ENCODE measurements around the gene BGLAP. TPM values are rescaled to one million over a fixed set of nuclear protein-coding genes. Genes with fewer than 3 reads are reported as not detected.

Gene BGLAP
- total and polyA plus RNA-seq, 9 donors = 1.4 to 4.6 (median 1.9) TPM; not detected in 1

GRCh38 chr1:156249593-156249992 lies 7.6 kb downstream of the BGLAP start:
- Histone ChIP-seq H3K27me3 (no peaks in the 10 kb centered on the region), H3K27ac (no peak overlapping the region), H3K9me3 (no peaks in the 10 kb centered on the region), H3K36me3 (no peaks in the 10 kb centered on the region), H3K4me3 (no peak overlapping the region), H3K4me1 (ENCODE audit: insufficient read depth) (peaks cover 4% of the 10 kb centered on the region)
- DNase-seq = no peak
- TF ChIP-seq POLR2A (IDR thresholded peaks at IDR 0.05) = no peak
- no peak for TF ChIP-seq EP300 (IDR thresholded peaks at IDR 0.05)
- no peak for TF ChIP-seq CTCF (IDR thresholded peaks at IDR 0.05)
- 52 to 68% (median 58%) methylated on average over 5 of the region's 5 CpGs for WGBS, 3 donors
- intact Hi-C loops (cut with DNase I) = loop anchor here in 1 of 4 donors (5.0 kb wide), 1 partner anchor 283 kb away; no protein-coding TSS in a partner anchor

- DNase-seq = no peak
- Histone ChIP-seq H3K4me1 (ENCODE audit: insufficient read depth) (no peaks in the 10 kb centered on the region), H3K9me3 (no peaks in the 10 kb centered on the region), H3K4me3 (no peak overlapping the region), H3K27ac (no peak overlapping the region), H3K27me3 (no peaks in the 10 kb centered on the region), H3K36me3 (no peaks in the 10 kb centered on the region)
- intact Hi-C loops (cut with DNase I) = no loop called here
- TF ChIP-seq CTCF (IDR thresholded peaks at IDR 0.05) = no peak
- no peak for TF ChIP-seq POLR2A (IDR thresholded peaks at IDR 0.05)
- no peak for TF ChIP-seq EP300 (IDR thresholded peaks at IDR 0.05)
- WGBS, 3 donors = 38 to 46% (median 39%) methylated on average over 3 of the region's 3 CpGs
These were observed 9.5 kb downstream of the BGLAP start for GRCh38 chr1:156251527-156251926.

GRCh38 chr1:156253634-156254033 lies 11.7 kb downstream of the BGLAP start:
- Histone ChIP-seq H3K27ac (no peak overlapping the region), H3K9me3 (no peaks in the 10 kb centered on the region)

GRCh38 chr1:156257711-156258110 lies 15.7 kb downstream of the BGLAP start:
- WGBS, 3 donors = 90 to 95% (median 91%) methylated on average over 2 of the region's 2 CpGs
- H3K4me1 ChIP-seq (ENCODE audit: insufficient read depth) = no peaks in the 10 kb centered on the region
- no peak overlapping the region for H3K4me3 ChIP-seq
- H3K9me3 ChIP-seq = no peaks in the 10 kb centered on the region
- no peaks in the 10 kb centered on the region for H3K36me3 ChIP-seq
- H3K27me3 ChIP-seq = no peaks in the 10 kb centered on the region
- no peak for DNase-seq
- intact Hi-C loops (cut with DNase I) = loop anchor here in 1 of 4 donors (2.0 kb wide), 1 partner anchor 15 kb away; no protein-coding TSS in a partner anchor
- TF ChIP-seq POLR2A (IDR thresholded peaks at IDR 0.05) (no peak), EP300 (IDR thresholded peaks at IDR 0.05) (no peak)
- H3K27ac ChIP-seq = no peak overlapping the region

More at GRCh38 chr1:156253634-156254033, 11.7 kb downstream of the BGLAP start:
- DNase-seq = no peak
- intact Hi-C loops (cut with DNase I) = no loop called here
- no peaks in the 10 kb centered on the region for H3K4me1 ChIP-seq (ENCODE audit: insufficient read depth)
- 88 to 90% (median 90%) methylated on average over 3 of the region's 3 CpGs for WGBS, 3 donors
- H3K4me3 ChIP-seq = no peak overlapping the region
- no peaks in the 10 kb centered on the region for H3K27me3 ChIP-seq
- TF ChIP-seq EP300 (IDR thresholded peaks at IDR 0.05) (no peak), POLR2A (IDR thresholded peaks at IDR 0.05) (no peak), CTCF (IDR thresholded peaks at IDR 0.05) (no peak)
- H3K36me3 ChIP-seq = no peaks in the 10 kb centered on the region

GRCh38 chr1:156258859-156259258 lies 16.9 kb downstream of the BGLAP start:
- DNase-seq = no peak
- H3K27ac ChIP-seq = no peak overlapping the region
- no peaks in the 10 kb centered on the region for H3K4me1 ChIP-seq (ENCODE audit: insufficient read depth)
- intact Hi-C loops (cut with DNase I) = loop anchor here in 1 of 4 donors (2.0 kb wide), 1 partner anchor 14 kb away; no protein-coding TSS in a partner anchor
- no peaks in the 10 kb centered on the region for H3K36me3 ChIP-seq
- 95 to 96% (median 95%) methylated on average over 8 of the region's 8 CpGs for WGBS, 3 donors
- TF ChIP-seq CTCF (IDR thresholded peaks at IDR 0.05) = no peak
- no peak for TF ChIP-seq POLR2A (IDR thresholded peaks at IDR 0.05)
- TF ChIP-seq EP300 (IDR thresholded peaks at IDR 0.05) = no peak
- H3K9me3 ChIP-seq = no peaks in the 10 kb centered on the region
- no peaks in the 10 kb centered on the region for H3K27me3 ChIP-seq
- no peak overlapping the region for H3K4me3 ChIP-seq
